ENCODE data around the gene HSPE1.
"Not testable (repeated sequence)": the region's sequence is repeated elsewhere in the genome, so short reads cannot be mapped to it uniquely, and the experiment has no call there.

Gene HSPE1

DNA sequence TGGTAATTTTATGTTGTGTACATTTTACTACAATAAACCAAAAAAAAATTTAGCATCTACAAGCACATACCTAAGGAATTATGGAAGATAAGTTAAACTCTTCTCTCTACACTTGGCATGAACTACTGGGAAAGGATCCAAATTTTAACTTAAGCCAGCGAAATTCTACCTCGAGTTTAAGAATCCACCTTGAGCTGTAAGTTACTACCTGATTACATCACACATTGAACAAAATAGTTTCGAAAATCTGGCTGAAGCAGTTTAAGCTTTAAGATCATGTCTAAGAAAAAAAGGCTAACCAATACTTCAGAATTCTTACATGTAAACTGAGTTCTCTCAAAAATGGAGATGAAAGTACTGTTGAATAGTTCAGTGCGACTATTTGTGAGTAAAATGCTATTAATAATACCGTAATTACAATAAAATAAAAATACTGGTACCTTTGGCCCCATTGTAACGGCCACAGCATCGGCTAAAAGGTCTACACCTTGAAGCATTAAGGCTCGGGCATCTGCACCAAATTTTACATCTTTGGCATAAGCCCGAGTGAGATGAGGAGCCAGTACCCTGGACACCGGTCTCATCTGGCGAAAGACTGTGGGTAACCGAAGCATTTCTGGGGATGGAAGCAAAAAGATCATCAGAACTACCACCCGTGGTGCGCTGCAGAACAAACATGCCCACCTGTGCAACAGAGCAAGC is 1.8 kb upstream of the HSPE1 start:
- peak; percentile 39 for DNase-seq (ENCODE audit: low spot score)

DNA sequence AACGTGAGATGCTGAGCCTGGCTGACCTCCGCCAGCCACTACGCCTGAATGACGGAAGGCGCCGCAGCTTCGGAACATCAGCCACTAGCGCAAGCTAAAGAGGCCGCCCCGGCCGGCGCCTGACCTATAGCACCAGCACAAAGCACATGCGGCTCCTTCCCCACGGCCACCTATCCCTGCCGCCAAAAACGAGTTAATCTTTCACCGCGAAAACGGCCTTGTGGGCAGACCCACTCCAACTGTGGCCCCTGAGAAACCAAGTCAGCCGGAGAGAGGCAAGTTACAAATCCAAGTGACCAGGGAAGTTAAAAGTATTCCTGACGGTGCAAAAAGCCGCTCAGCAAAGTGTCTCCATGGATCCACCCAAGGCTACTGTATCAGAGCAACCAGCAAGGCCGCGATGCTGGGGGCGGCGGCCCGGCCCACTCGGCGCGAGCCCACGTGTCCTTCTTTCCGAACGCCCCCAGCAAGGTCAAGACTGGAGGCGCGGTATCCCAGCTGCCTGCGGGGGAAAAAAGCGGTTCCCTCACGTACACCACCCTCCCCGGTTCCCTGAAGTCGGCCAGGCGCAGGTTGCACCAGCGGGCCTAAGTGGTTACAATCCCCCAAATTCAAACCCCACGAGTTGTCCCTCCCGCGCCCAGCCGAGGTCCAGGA is 1.1 kb upstream of the HSPE1 start:
- DNase-seq (ENCODE audit: low spot score) = peak; percentile 56

DNA sequence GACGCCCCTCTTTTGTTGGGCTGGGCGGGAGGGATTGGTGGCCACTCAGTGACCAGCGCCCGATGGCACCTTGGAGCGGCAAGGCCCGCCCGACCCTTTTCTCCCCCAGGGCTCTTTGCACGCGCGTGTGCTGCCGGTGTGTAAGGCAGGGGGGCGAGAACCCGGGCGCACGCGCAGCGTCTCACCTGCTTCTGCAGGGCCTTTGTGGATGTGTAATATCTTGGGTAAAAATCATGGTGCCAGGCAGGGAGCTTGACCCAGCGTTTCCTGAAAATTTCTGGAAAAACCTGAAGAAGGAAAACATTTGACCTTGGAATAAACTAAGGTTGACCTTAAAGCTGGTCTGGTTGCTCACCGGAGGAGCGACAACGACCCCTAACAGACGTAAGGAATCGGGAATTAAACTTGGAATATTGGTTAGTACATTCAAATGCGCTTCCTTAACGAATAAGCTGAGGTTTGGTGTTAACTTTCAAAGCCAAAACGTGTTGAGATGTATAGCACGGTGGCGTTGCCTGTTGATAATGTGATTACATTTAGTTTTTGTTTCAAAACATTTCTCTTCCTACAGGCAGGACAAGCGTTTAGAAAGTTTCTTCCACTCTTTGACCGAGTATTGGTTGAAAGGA is 438 bp downstream of the HSPE1 start:
- peak; percentile 23 for DNase-seq (ENCODE audit: low spot score)

DNA sequence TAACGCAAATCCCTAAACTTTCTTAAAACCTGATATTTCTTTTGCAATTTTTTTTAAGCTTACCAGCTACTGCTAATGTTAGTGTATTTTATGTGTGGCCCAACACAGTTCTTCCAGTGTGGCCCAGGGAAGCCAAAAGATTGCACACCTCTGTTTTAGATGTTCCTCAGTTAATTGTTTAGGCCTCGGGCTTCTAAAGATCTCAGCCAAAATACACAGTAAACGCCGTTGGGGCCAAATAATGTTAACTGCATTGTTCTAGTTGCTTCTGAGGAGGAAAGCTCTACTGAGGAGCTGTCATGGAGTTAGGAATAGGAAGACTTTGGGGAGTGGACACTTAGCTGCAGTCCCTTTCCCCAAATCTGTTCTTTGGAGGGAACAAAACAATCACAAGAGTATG is 2.0 kb downstream of the HSPE1 start:
- DNase-seq (ENCODE audit: low spot score) = no peak

DNA sequence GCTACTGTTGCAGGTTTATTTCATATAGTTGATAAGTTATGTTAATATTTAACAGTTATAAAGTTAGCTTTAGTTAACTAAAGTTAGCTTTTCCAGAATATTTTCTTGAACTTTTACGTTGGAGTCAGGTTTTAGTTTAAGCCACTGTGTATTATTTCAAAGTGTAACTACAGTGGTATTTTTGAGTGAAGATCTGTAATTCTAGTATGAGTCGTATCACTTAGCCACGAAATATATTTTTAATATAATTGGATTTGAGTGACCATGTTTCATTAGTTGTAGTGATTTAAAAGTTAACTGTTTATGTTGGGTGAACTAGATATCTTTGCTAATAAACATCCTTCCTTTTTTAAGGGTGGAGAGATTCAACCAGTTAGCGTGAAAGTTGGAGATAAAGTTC is 2.5 kb downstream of the HSPE1 start:
- DNase-seq (ENCODE audit: low spot score) = no peak

DNA sequence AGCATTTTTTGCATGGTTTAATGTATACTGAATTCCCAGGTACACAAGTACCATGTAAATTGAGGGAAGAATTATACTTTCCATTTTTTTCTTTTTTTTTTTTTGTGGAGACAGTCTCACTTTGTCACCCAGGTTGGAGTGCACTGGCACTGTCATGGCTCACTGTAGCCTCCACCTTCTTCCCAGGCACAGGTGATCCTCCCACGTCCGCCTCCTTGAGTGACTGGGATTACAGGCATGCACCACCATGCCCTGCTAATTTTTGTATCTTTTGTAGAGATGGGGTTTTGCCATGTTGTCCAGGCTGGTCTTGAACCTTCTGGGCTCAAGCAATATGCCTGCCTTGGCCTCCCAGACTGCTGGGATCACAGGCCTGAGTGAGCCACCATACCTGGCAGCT is 3.8 kb downstream of the HSPE1 start:
- no peak for DNase-seq (ENCODE audit: low spot score)

DNA sequence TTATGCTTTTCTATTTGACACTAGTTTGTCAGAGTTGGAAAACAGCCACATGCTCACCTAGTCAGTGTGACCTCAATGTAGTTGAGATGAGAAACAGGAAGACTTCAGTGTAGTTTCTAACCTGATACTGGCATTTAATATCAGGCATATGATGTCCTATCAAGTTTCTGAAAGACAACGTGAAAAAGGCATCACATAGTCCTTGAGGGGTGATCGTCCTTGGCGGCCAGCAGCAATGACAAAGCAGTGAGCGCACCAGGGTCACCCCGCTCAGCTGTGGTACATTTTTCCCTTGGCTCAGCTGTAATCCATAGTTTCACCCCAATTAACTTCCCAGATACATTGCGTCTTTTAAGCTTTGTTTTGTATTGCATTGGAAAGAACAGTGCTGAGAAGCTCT is 4.3 kb downstream of the HSPE1 start:
- DNase-seq (ENCODE audit: low spot score) = no peak

DNA sequence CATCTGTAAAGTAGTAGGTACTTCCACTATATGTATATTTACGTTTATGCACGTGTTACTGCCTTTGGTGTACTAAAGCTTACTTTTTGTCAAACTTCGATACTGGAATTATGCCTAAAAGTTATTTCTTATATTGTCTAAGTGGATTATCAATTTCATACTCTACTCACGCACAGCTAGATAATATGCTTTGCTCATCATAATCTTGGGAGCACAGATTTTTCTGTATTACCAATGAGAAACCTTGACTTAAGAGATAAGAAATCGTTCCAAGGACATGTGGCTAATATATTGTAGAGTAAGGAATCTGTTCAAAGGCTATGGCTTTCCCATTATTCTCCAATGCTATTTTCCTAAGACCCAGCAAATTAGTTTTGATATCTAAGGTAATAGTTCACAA is 6.5 kb downstream of the HSPE1 start:
- DNase-seq (ENCODE audit: low spot score) = no peak

DNA sequence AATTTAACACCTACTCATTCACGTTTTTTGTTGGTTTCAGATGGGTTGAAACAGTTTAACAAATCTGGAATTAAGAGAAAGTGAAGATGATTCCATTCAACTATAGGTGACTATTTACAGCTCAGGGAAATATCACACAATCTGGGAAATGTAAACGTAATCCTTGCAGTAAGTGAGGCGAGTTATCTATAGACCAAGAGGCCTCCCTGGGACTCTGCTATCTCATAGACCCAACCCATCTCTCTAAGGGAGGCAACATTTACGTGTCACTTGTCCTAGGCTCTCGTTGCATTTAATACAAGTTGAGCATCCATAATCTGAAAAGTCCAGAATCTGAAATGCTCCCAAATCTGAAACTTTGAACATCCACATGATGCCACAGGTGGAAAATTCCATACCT is 13.7 kb downstream of the HSPE1 start:
- peak; percentile 56 for DNase-seq (ENCODE audit: low spot score)

DNA sequence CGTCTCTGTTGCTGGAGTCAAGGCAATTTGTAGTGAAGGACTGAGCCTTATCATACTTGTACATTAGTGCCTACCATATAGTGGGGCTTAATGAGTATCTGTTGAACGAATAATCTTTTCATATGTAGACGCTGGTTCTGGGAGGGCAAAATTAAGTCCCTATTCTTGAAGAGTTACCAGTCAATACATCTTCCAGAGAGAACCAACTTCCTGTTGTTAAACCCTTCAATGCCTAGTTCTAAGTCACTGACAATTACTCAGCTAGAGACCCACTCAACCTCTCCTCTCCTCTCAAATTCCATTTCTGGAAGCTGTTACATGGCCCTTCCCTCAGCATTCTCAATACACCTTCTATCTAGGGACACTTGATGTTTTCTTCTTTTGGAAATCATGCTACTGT is 14.6 kb downstream of the HSPE1 start:
- peak; percentile 23 for DNase-seq (ENCODE audit: low spot score)

DNA sequence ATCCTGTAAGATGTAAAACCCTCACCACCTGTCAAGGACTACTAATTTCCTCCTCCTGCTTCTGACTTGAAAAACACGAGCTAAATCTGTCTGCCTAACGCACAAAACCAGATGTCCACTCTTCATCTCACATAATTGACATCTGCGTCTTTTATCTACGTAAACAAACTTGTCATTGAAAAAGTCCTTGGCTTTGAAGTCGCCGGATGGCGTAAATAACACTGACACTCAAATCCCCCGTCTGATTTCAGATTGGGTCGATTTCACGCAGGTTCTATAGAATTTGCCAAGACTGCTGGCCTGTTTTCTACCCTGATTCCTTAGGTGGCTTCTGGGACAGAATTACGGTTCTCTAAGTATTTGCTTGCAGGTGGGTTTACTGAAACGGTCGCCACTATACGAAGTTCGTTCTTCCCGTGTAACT is 15.1 kb downstream of the HSPE1 start:
- peak; percentile 56 for DNase-seq (ENCODE audit: low spot score)

DNA sequence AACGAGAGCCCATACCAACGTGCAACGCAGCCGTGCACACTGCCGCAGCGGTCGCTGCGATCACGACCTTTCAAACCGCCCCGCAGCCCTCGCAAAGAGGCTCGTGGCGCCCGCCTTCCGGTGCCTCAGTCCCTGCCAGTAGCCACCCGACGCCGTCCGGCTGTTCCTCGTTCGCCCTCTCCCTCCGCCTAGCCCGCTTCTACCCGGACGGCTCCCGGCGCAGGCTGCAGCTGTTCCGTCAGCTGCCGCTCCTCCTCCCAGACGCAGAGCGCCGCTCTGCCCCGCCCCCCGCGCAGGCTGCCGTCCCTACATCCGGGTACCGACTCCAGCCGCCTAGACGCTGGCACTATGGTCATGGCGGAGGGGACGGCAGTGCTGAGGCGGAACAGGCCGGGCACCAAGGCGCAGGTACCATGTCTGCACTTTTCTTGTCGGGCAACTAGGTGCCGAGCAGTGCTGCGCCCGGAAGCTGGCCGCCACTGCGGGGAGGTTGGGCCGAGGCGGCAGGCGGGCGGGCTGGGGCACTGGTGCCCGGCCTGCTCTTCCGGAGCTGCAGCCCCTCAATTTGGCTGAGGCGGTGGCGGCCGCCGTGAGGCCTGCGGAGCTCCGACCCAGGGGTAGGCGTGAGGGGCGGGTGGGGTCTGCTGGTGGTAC is 15.7 kb downstream of the HSPE1 start, which contains the start of gene MOB4:
TSS of gene MOB4 (plus strand) at position 328 of the 654 bp plus-strand sequence. CDS start at position 349, 21 bp downstream.
- DNase-seq (ENCODE audit: low spot score) = peak; percentile 94

DNA sequence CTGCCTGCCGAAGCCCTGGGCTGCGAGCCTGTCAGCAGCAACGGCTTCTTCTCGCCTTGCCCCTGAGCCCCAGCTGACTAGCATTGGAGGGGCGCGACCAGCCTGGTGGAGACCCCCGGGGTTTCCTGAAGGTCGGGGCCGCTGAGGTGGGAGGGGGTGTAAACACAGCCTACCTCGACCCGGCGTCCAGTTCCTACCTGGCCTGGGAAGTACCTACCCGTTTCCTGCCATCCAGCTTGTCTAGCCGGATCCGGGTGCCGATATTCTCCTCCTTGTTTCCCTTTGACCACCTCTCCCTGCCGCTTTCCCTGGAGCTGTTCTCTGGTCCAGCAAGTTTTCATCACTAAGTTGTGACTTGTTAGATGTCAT is 16.2 kb downstream of the HSPE1 start:
- DNase-seq (ENCODE audit: low spot score) = no peak

DNA sequence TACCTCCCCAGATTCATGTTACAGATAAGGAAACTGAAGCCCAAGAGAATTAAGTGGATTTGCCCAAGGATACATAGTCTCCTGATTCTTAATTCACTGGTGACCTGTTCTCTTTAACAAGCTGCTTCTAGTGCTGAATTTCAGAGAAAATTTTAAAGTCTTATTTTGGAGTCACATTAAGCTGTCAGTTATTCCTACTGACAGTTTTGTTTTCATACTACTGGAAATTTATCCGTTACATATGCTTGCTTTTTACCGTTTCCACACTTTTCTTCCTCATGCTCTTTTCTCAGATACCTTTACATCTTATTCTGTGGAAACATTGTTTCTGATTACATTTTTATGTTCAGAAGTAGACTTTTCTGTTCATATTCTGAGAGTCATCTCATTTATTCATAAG is 17.0 kb downstream of the HSPE1 start:
- DNase-seq (ENCODE audit: low spot score) = no peak

DNA sequence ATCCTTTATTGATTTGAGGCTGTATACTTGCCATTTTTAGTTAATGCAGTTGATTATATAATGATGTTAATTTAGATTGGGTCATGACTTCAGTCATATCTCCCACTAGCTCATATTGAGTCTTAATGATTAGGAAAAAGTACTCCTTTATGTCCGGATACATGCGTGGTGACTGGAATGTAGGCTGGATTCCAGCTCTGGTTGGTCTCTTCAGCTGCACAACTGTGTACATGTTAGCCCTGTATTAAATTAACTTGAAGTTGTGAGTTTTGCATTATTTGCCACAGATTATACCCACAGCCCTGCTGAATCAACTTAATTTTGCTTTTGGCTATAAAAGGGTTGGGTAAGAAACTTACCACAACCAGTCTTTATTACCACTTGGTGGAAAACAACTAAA is 38.2 kb downstream of the HSPE1 start:
- DNase-seq (ENCODE audit: low spot score) = no peak

DNA sequence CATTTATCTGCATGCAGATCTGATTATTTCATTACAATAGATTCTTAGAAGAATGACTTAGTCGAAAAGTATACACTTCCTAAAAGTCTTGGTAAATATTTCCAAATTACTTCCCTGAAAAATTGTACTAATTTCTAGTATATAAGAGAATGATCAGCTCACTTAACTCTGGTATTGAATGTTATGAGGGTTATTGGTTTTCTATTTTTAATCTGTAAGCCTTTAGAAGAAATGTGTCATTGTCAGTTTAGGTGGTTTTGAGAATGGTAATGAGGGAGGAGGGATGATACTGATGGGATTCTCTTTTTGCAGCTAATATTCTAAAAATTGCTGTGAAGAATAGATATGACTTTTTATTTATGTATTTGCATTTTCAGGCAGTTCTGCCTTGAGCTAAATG is 39.6 kb downstream of the HSPE1 start:
- no peak for DNase-seq (ENCODE audit: low spot score)

DNA sequence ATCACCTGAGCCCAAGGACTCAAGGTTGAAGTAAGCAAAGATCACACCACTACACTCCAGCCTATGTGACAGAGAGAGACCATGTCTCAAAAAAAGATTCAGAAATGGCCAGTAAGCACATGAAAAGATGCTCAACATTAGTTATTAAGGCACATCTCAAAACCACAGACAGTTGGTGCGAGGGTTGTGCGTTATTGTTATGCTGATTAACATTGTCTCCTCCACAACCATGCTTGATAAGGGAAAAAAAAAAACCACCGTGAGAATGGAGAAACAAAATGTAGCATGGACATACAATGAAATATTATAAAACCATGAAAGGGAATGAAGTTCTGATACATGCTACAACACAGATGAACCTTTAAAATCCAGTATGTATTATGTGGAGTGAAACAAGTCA is 43.0 kb downstream of the HSPE1 start:
- DNase-seq (ENCODE audit: low spot score) = no peak

DNA sequence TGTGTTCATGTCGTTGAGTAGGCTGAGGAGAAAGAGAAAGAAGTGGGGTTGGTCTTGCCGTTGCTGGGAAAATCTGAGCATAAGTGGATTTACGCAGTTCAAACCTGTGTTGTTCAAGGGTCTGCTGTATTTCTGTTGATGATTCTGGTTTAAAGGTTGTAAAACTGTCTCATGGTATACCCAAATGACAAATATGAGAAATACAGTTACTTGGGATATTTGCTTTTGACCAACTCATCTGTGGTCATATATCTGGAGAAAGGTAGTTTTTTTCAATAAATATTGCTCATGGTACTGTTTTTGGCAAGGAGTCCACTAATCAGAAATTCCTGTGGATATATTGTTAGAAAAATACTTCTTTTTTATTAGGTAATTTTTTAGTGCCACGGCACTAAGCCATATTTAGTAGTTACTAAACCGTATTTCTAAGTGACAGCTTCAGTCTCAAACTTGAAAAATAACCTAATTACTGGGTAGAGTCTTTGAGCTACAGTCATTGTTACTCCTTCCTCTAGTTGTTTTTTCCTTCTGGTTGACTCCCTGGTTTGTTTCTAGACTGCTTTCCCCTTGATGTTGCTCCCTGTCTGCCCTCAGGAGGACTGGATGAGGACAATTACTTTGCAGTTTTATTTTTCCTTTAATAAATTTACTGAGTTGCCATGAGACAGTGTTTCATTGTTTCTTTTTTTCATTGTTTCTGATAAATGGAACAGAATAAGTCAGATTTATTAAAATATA is 47.2 kb downstream of the HSPE1 start:
- no peak for DNase-seq (ENCODE audit: low spot score)

DNA sequence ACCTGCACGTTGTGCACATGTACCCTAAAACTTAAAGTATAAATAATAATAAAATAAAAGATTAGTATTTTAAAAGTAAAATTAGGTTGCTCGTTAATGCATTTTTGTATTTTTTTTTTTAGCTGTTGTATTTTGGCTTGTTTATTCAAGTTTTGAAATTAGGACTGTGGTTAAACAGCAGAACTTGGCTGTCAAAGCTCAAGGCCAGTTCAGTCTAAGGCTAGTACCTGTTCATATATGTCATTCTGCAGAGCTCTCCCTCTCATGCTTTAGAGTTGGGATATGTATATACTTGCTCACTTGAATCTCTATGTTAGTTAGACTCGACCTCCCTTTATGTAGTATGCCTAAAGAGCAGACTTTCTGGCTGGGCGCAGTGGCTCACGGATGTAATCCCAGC is 48.4 kb downstream of the HSPE1 start:
- no peak for DNase-seq (ENCODE audit: low spot score)

DNA sequence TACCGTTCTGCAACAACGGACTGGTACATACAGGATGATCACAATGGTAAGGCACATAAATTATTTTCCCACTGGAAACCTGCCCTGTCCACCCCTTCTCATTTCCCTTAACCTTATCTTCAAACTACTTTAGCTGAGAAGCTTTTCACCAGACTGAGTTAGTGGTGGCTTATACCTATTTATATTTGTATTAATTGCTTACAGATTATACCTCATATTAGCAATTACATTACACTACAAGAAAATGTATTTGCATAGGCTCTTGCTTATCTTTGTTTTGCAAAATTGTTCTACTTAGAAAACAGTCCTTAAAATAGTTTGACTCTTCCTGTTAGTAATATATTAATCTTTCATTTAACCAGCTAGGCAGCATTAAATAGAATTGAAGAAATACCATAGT is 51.1 kb downstream of the HSPE1 start:
- not testable (repeated sequence) for DNase-seq (ENCODE audit: low spot score)
